Loucy (cell line): Measurements from ENCODE around the gene PKNOX2.

ENCODE experiments used
- H2AFZ ChIP-seq: fragments of 200-600 bp; sonication (generic); 2 replicates; pipeline ENCODE4 v1.6.0; 2016; ENCODE audit warnings: antibody characterized with exemption, mild to moderate bottlenecking, low read length, moderate library complexity
- H3F3A ChIP-seq: fragments of 200-600 bp; 2 replicates; pipeline ENCODE4 v1.6.0; 2016; ENCODE audit warnings: antibody characterized with exemption, low read depth, mild to moderate bottlenecking
- H3K27me3 ChIP-seq: fragments of 200-600 bp; sonication (generic); 2 replicates; pipeline ENCODE4 v1.6.1; 2014; ENCODE audit warnings: low read length, mild to moderate bottlenecking; ENCODE audit not compliant: insufficient read depth, poor library complexity, severe bottlenecking
- H3K36me3 ChIP-seq: fragments of 200-600 bp; sonication (generic); 2 replicates; pipeline ENCODE4 v1.6.1; 2016; ENCODE audit warnings: low read length; ENCODE audit not compliant: insufficient read depth
- H3K4me1 ChIP-seq: fragments of 200-600 bp; sonication (generic); 2 replicates; pipeline ENCODE4 v1.5.1; 2014; ENCODE audit warnings: low read length, mild to moderate bottlenecking; ENCODE audit not compliant: insufficient read depth, poor library complexity, severe bottlenecking
- H3K4me2 ChIP-seq: fragments of 200-600 bp; sonication (generic); 2 replicates; pipeline ENCODE4 v1.6.0; 2014; ENCODE audit warnings: antibody characterized with exemption, low read length, low read depth, mild to moderate bottlenecking; ENCODE audit not compliant: poor library complexity, severe bottlenecking
- H3K4me3 ChIP-seq: fragments of 200-600 bp; sonication (generic); 2 replicates; pipeline ENCODE4 v1.5.1; 2014; ENCODE audit warnings: low read length, mild to moderate bottlenecking, mixed read lengths; ENCODE audit not compliant: poor library complexity, severe bottlenecking
- H3K79me2 ChIP-seq: fragments of 200-600 bp; sonication (generic); 2 replicates; pipeline ENCODE4 v1.6.1; 2014; ENCODE audit warnings: low read length; ENCODE audit not compliant: insufficient read depth
- H3K9ac ChIP-seq: fragments of 200-600 bp; sonication (generic); 2 replicates; pipeline ENCODE4 v1.6.0; 2014; ENCODE audit warnings: mild to moderate bottlenecking, low read depth, low read length, moderate library complexity; ENCODE audit not compliant: poor library complexity, severe bottlenecking
- H3K9me2 ChIP-seq: fragments of 200-600 bp; sonication (generic); replicated peaks from 2 replicates; pipeline ENCODE4 v1.6.1; 2016; ENCODE audit warnings: low read depth, low read length, mixed read lengths
- H3K9me3 ChIP-seq: fragments of 200-600 bp; sonication (generic); 2 replicates; pipeline ENCODE4 v1.6.1; 2014; ENCODE audit warnings: mild to moderate bottlenecking, antibody characterized with exemption, low read length, low read depth; ENCODE audit not compliant: insufficient read depth
- H4K20me1 ChIP-seq: fragments of 200-600 bp; sonication (generic); 2 replicates; pipeline ENCODE4 v1.6.0; 2014; ENCODE audit warnings: antibody characterized with exemption, low read length, mild to moderate bottlenecking; ENCODE audit not compliant: insufficient read depth, poor library complexity, severe bottlenecking
- CTCF ChIP-seq: fragments of 200-600 bp; sonication (generic); conservative IDR thresholded peaks from 2 replicates; pipeline ENCODE4 v1.5.1; 2014; ENCODE audit warnings: mild to moderate bottlenecking, antibody characterized with exemption, low read length
- EZH2phosphoT487 ChIP-seq: fragments of 200-600 bp; IDR thresholded peaks from 2 replicates; pipeline ENCODE4 v1.6.1; 2018; ENCODE audit warnings: antibody characterized with exemption, mild to moderate bottlenecking, moderate library complexity, borderline replicate concordance

PKNOX2 gene

GRCh38 chr11:125229916-125230315 is 65.4 kb downstream of the PKNOX2 start:
- H3K4me2 ChIP-seq, result no peak overlapping the region
- no peaks in the 10 kb centered on the region for H3K36me3 ChIP-seq
- TF ChIP-seq CTCF (no peak), EZH2phosphoT487 (no peak)
- H3K79me2 ChIP-seq, result no peaks in the 10 kb centered on the region
- no peak overlapping the region for H3K4me3 ChIP-seq
- H3K4me1 ChIP-seq, result no peaks in the 10 kb centered on the region
- no peak overlapping the region for H3K9ac ChIP-seq
- no peaks in the 10 kb centered on the region for H4K20me1 ChIP-seq
- no peaks in the 10 kb centered on the region for H3F3A ChIP-seq
- H3K27me3 ChIP-seq, result no peaks in the 10 kb centered on the region
- no peak overlapping the region for H2AFZ ChIP-seq
- no peaks in the 10 kb centered on the region for H3K9me3 ChIP-seq
- no peaks in the 10 kb centered on the region for H3K9me2 ChIP-seq

GRCh38 chr11:125233116-125233515 is 68.6 kb downstream of the PKNOX2 start:
- TF ChIP-seq CTCF, result no peak
- no peak for TF ChIP-seq EZH2phosphoT487

GRCh38 chr11:125233736-125234275 is 69.3 kb downstream of the PKNOX2 start:
- no peak overlapping the region for H3K4me3 ChIP-seq
- no peaks in the 10 kb centered on the region for H3K79me2 ChIP-seq
- no peak overlapping the region for H3K9ac ChIP-seq
- H3K4me2 ChIP-seq, result no peak overlapping the region
- no peaks in the 10 kb centered on the region for H3K36me3 ChIP-seq
- no peaks in the 10 kb centered on the region for H3K4me1 ChIP-seq
- no peaks in the 10 kb centered on the region for H3K9me2 ChIP-seq
- TF ChIP-seq CTCF (no peak), EZH2phosphoT487 (no peak)
- no peaks in the 10 kb centered on the region for H4K20me1 ChIP-seq
- no peaks in the 10 kb centered on the region for H3K9me3 ChIP-seq
- H2AFZ ChIP-seq, result no peak overlapping the region
- no peaks in the 10 kb centered on the region for H3F3A ChIP-seq
- no peaks in the 10 kb centered on the region for H3K27me3 ChIP-seq

More at GRCh38 chr11:125233116-125233515, 68.6 kb downstream of the PKNOX2 start:
- Histone ChIP-seq H3K27me3 (no peaks in the 10 kb centered on the region), H3K4me3 (no peak overlapping the region), H3K4me2 (no peak overlapping the region), H3K36me3 (no peaks in the 10 kb centered on the region), H3F3A (no peaks in the 10 kb centered on the region), H3K9ac (no peak overlapping the region), H3K79me2 (no peaks in the 10 kb centered on the region), H2AFZ (no peak overlapping the region), H4K20me1 (no peaks in the 10 kb centered on the region), H3K9me3 (no peaks in the 10 kb centered on the region), H3K4me1 (no peaks in the 10 kb centered on the region), H3K9me2 (no peaks in the 10 kb centered on the region)
